NB4 (cell line): ENCODE results near the gene PDGFC.

Experiments
- DNase-seq: peaks from one replicate; pipeline ENCODE4 v3.0.0; 2010; ENCODE audit warnings: low read depth
- H3K4me3 ChIP-seq: one replicate; pipeline ENCODE4 v1.5.1; 2011; ENCODE audit warnings: mild to moderate bottlenecking, low read depth, low read length, moderate library complexity
- CTCF ChIP-seq: IDR thresholded peaks from one replicate; pipeline ENCODE4 v1.5.1; 2012; ENCODE audit warnings: low read depth, low read length
- MAX ChIP-seq: IDR thresholded peaks from 2 replicates; pipeline ENCODE4 v1.6.1; 2011; ENCODE audit warnings: low read depth, low read length
- MYC ChIP-seq: IDR thresholded peaks from 2 replicates; pipeline ENCODE4 v1.6.1; 2011; ENCODE audit warnings: low read depth, low read length
- POLR2A ChIP-seq: IDR thresholded peaks from 2 replicates; pipeline ENCODE4 v1.6.1; 2011; ENCODE audit warnings: mild to moderate bottlenecking; ENCODE audit not compliant: insufficient read length; ENCODE audit errors: extremely low read depth

PDGFC gene

GRCh38 chr4:157012781-157013180 is 41.2 kb upstream of the PDGFC start:
- TF ChIP-seq MYC, result no peak
- no peak for TF ChIP-seq POLR2A
- TF ChIP-seq CTCF, result no peak
- TF ChIP-seq MAX, result no peak
- DNase-seq, result no peak
- H3K4me3 ChIP-seq, result no peak overlapping the region

GRCh38 chr4:157012296-157012695 is 40.7 kb upstream of the PDGFC start:
- no peak overlapping the region for H3K4me3 ChIP-seq
- no peak for DNase-seq
- TF ChIP-seq CTCF, result no peak
- no peak for TF ChIP-seq MAX
- TF ChIP-seq POLR2A, result no peak
- TF ChIP-seq MYC, result no peak

- no peak for DNase-seq
- TF ChIP-seq POLR2A (no peak), CTCF (no peak), MAX (no peak), MYC (no peak)
- H3K4me3 ChIP-seq, result no peak overlapping the region
Observed at GRCh38 chr4:157010630-157011029, 39.0 kb upstream of the PDGFC start.

GRCh38 chr4:157005831-157006230 is 34.2 kb upstream of the PDGFC start:
- no peak overlapping the region for H3K4me3 ChIP-seq
- DNase-seq, result no peak
- TF ChIP-seq CTCF (no peak), POLR2A (no peak), MYC (no peak), MAX (no peak)

- H3K4me3 ChIP-seq, result no peak overlapping the region
- DNase-seq, result no peak
- TF ChIP-seq MAX, result no peak
- TF ChIP-seq POLR2A, result no peak
- TF ChIP-seq CTCF, result no peak
- TF ChIP-seq MYC, result no peak
Observed at GRCh38 chr4:157005193-157005592, 33.6 kb upstream of the PDGFC start.
